ENCODE results near the gene GREM1. TPM values are rescaled to one million over a fixed set of nuclear protein-coding genes. Genes with fewer than 3 reads are reported as not detected.

The GREM1 gene
- total RNA-seq, 2 experiments from 2014 or later: not detected

DNA sequence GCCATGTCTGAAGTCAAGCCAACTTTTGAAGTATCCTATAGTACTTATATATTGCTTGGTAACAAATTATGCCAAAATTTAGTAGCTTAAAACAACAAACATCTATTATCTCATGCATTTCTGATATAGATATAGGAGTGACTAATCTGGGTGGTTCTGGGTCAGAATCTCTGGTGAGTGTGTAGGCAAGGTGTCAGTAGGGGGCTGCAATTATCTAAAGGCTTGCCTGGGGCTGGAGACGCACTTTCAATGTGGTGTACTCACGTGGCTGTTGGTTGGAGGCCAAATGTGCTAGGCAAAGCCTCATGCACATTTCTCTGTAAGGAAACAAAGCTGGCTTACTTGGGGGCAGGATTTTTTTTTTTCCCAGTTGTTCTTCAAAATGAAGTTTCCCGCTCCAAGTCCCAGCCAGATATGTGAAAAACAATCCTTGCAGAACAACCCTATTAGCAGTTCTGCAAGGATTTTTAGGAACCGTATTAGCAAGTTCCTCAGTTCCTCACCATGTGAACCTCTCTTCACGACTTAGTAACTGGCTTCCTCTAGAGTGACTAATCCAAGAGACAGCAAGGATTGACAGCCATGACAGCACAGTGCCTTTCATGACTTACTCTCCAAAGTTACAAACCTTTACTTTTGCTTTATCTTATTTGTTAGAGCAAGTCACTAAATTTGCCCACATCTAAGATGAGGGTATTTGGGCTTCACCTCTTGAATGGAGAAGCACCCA, 25.8 kb downstream of the GREM1 start:
- CTCF ChIA-PET: no interaction called here
- POLR2A ChIA-PET: interaction anchor here (0.6 kb wide), 1 partner anchor 102 kb away, joined by 3 read pairs; no protein-coding TSS in a partner anchor
- TF ChIP-seq, protein P1, sequence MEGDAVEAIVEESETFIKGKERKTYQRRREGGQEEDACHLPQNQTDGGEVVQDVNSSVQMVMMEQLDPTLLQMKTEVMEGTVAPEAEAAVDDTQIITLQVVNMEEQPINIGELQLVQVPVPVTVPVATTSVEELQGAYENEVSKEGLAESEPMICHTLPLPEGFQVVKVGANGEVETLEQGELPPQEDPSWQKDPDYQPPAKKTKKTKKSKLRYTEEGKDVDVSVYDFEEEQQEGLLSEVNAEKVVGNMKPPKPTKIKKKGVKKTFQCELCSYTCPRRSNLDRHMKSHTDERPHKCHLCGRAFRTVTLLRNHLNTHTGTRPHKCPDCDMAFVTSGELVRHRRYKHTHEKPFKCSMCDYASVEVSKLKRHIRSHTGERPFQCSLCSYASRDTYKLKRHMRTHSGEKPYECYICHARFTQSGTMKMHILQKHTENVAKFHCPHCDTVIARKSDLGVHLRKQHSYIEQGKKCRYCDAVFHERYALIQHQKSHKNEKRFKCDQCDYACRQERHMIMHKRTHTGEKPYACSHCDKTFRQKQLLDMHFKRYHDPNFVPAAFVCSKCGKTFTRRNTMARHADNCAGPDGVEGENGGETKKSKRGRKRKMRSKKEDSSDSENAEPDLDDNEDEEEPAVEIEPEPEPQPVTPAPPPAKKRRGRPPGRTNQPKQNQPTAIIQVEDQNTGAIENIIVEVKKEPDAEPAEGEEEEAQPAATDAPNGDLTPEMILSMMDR (IDR thresholded peaks at IDR 0.05): no peak
- Mint-ChIP-seq H3K27me3 (peaks cover 16% of the 10 kb centered on the region), H3K9me3 (peaks cover 7% of the 10 kb centered on the region), H3K36me3 (ENCODE audit: low read depth) (no peaks in the 10 kb centered on the region), H3K4me1 (ENCODE audit: low read depth) (no peaks in the 10 kb centered on the region), H3K27ac (no peak overlapping the region), H3K4me3 (no peak overlapping the region)
- intact Hi-C loops (cut with DNase I, micrococcal nuclease): no loop called here
- Histone ChIP-seq H3K27me3 (ENCODE audit: control insufficient read depth in 1 of 2, insufficient read depth in 2 of 2, low read length in 2 of 2) (peaks cover 0 to 2% of the 10 kb centered on the region in 2 experiments), H3K9me3 (ENCODE audit: control insufficient read depth in 1 of 2, insufficient read depth in 1 of 2, low read length in 2 of 2) (no peaks in the 10 kb centered on the region), H3K36me3 (ENCODE audit: insufficient read depth, low read length) (no peaks in the 10 kb centered on the region), H3K4me1 (ENCODE audit: insufficient read depth, low read length) (no peaks in the 10 kb centered on the region), H3K4me3 (ENCODE audit: low read length) (no peak overlapping the region), H3K27ac (ENCODE audit: low read depth in 1 of 2, low read length in 2 of 2) (no peak overlapping the region)
- ATAC-seq (ENCODE audit: poor library complexity) (no peak), DNase-seq (no peak)

DNA sequence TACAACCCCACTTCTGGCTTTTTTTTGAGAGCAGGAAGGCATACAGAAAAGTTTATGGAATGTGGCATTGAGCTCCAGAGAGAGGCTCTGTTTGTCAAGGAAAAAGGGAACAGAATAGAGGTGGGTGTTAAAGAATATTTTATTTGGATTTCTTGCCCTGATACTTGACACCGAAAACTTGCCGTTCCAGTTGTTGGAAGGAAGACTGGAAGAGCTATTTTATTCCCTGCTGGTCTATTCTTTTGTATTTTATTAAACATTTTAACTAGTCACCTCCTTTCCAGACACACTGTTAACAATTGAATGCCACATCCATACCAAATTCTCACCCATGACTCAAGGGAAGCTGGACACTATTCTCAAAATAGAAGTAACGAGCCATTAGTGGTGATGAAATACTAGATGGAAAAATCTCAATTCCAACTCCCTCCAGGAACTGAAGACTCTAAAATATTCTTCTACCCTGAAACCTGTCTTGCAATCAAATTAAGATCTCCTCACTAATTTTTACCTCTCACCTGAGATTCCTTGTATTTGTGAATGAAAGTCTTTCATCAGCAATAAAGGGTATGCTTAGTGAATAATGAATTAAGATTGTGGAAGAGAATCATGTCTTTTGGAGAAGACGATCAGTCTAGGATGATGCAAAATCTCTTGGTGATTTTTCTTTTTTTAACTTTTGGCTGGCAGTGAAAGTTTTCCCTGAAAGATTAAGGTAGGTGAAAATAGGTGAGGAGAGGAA, 28.5 kb downstream of the GREM1 start:
- ATAC-seq (ENCODE audit: poor library complexity): no peak
- H3K4me3 ChIP-seq (ENCODE audit: low read length): no peak overlapping the region
- ChIA-PET CTCF (no interaction called here), POLR2A (no interaction called here)
- no peaks in the 10 kb centered on the region for H3K4me1 ChIP-seq (ENCODE audit: insufficient read depth, low read length)
- Mint-ChIP-seq H3K36me3 (ENCODE audit: low read depth) (no peaks in the 10 kb centered on the region), H3K9me3 (peaks cover 3% of the 10 kb centered on the region), H3K27me3 (peaks cover 26% of the 10 kb centered on the region), H3K4me3 (no peak overlapping the region), H3K4me1 (ENCODE audit: low read depth) (no peaks in the 10 kb centered on the region), H3K27ac (no peak overlapping the region)
- H3K27ac ChIP-seq (ENCODE audit: low read depth in 1 of 2, low read length in 2 of 2): no peak overlapping the region
- DNase-seq: no peak
- TF ChIP-seq, protein P1 (IDR thresholded peaks at IDR 0.05): no peak
- H3K27me3 ChIP-seq (ENCODE audit: control insufficient read depth in 1 of 2, insufficient read depth in 2 of 2, low read length in 2 of 2): peaks cover 0 to 2% of the 10 kb centered on the region in 2 experiments
- intact Hi-C loops (cut with DNase I, micrococcal nuclease): no loop called here
- no peaks in the 10 kb centered on the region for H3K36me3 ChIP-seq (ENCODE audit: insufficient read depth, low read length)
- H3K9me3 ChIP-seq (ENCODE audit: control insufficient read depth in 1 of 2, insufficient read depth in 1 of 2, low read length in 2 of 2): no peaks in the 10 kb centered on the region

DNA sequence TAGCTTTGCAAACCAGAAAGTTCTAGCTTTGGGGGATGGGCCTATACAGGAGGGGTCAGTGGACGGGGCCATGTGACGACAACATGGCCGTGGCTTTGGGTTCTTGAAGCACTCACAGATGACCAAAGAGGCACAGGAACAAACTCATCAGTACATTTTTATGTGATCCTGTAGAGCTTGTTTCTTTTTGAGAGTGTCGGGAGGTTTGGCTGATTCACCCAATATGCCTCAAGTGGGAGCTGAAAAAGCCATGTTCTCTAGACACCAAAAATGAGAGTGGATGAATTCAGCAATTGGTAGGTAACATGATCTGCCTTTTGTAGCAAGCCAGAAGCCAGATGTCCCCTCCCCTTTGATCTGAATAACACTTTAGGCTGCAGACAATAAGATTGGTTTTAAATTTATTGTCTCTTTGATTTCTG, 30.1 kb downstream of the GREM1 start:
- ATAC-seq (ENCODE audit: poor library complexity) (no peak), DNase-seq (no peak)
- Histone ChIP-seq H3K36me3 (ENCODE audit: insufficient read depth, low read length) (no peaks in the 10 kb centered on the region), H3K4me3 (ENCODE audit: low read length) (no peak overlapping the region), H3K4me1 (ENCODE audit: insufficient read depth, low read length) (no peaks in the 10 kb centered on the region), H3K27ac (ENCODE audit: low read depth in 1 of 2, low read length in 2 of 2) (no peak overlapping the region), H3K27me3 (ENCODE audit: control insufficient read depth in 1 of 2, insufficient read depth in 2 of 2, low read length in 2 of 2) (peaks cover 2 to 6% of the 10 kb centered on the region in 2 experiments), H3K9me3 (ENCODE audit: control insufficient read depth in 1 of 2, insufficient read depth in 1 of 2, low read length in 2 of 2) (no peaks in the 10 kb centered on the region)
- intact Hi-C loops (cut with DNase I, micrococcal nuclease): no loop called here
- Mint-ChIP-seq H3K36me3 (ENCODE audit: low read depth) (no peaks in the 10 kb centered on the region), H3K4me1 (ENCODE audit: low read depth) (no peaks in the 10 kb centered on the region), H3K9me3 (no peaks in the 10 kb centered on the region), H3K27me3 (peaks cover 38% of the 10 kb centered on the region), H3K27ac (no peak overlapping the region), H3K4me3 (no peak overlapping the region)
- ChIA-PET POLR2A (no interaction called here), CTCF (no interaction called here)
- TF ChIP-seq, protein P1 (IDR thresholded peaks at IDR 0.05): no peak

Measured in CD4-positive, alpha-beta T cell (primary cell).